ENCODE results near the gene COL18A1. TPM values are rescaled to one million over a fixed set of nuclear protein-coding genes. Genes with fewer than 3 reads are reported as not detected.

The COL18A1 gene
- polyA plus RNA-seq, 1 of the 3 experiments (the other 2 are of a cell fraction) = 118 TPM

GRCh38 chr21:45420061-45421041, 15.4 kb downstream of the COL18A1 start:
- POLR2A ChIA-PET = no interaction called here
- TF ChIP-seq USF2 (IDR thresholded peaks at IDR 0.05; ENCODE audit: borderline replicate concordance, low read depth, low read length) = no peak
- no peak for TF ChIP-seq REST (IDR thresholded peaks at IDR 0.05; ENCODE audit: low read depth, low read length)
- no peak for TF ChIP-seq MEF2A (IDR thresholded peaks at IDR 0.05; ENCODE audit: borderline replicate concordance, low read depth)
- no peak for TF ChIP-seq MAX (IDR thresholded peaks at IDR 0.05; ENCODE audit: low read depth)
- TF ChIP-seq RXRA (IDR thresholded peaks at IDR 0.05; ENCODE audit: borderline replicate concordance, low read depth) = no peak
- no peak for TF ChIP-seq SIN3A (IDR thresholded peaks at IDR 0.05; ENCODE audit: borderline replicate concordance, low read depth, low read length)
- TF ChIP-seq FOSL2 (IDR thresholded peaks at IDR 0.05; ENCODE audit: borderline replicate concordance, low read depth) = no peak
- no peak for TF ChIP-seq CTCF (IDR thresholded peaks at IDR 0.05)
- no peak for TF ChIP-seq YY1 (IDR thresholded peaks at IDR 0.05; ENCODE audit: low read depth)
- TF ChIP-seq CHD2 (IDR thresholded peaks at IDR 0.05; ENCODE audit: low read length, partially characterized antibody) = no peak
- no peak for TF ChIP-seq POLR2AphosphoS5 (IDR thresholded peaks at IDR 0.05; ENCODE audit: low read depth, low read length)
- no peak for TF ChIP-seq RAD21 (IDR thresholded peaks at IDR 0.05; ENCODE audit: low read length)
- no peak for TF ChIP-seq GATA2 (CRISPR knock-in tag; IDR thresholded peaks at IDR 0.05)
- no peak for TF ChIP-seq ZBTB33 (IDR thresholded peaks at IDR 0.05; ENCODE audit: borderline replicate concordance, low read depth)
- no peak for TF ChIP-seq ELF1 (IDR thresholded peaks at IDR 0.05)
- no peak for TF ChIP-seq TEAD4 (IDR thresholded peaks at IDR 0.05; ENCODE audit: borderline replicate concordance, insufficient read depth)
- 90% methylated on average over 23 of the region's 36 CpGs for WGBS (ENCODE audit: low lambda C conversion rate)
- H3K4me3 ChIP-seq (ENCODE audit: low read depth in 2 of 2, low read length in 1 of 2) = no peak overlapping the region
- H3K36me3 ChIP-seq (replicated peaks in 1 of 2; ENCODE audit: control insufficient read depth in 1 of 2, insufficient read depth in 2 of 2, low read length in 1 of 2) = no peaks in the 10 kb centered on the region
- H3K9me3 ChIP-seq = no peaks in the 10 kb centered on the region
- no peaks in the 10 kb centered on the region for H3F3A ChIP-seq (replicated peaks; ENCODE audit: insufficient read depth)
- peaks cover 92% of the 10 kb centered on the region for H3K79me2 ChIP-seq (ENCODE audit: insufficient read depth)
- H3K9ac ChIP-seq = no peak overlapping the region
- H3K4me2 ChIP-seq = no peak overlapping the region
- H4K20me1 ChIP-seq (ENCODE audit: insufficient read depth) = peaks cover 99% of the 10 kb centered on the region
- peak; percentile 65 for DNase-seq
- H3K4me1 ChIP-seq (ENCODE audit: control insufficient read depth in 1 of 2, insufficient read depth in 2 of 2, low read depth in 1 of 2, low read length in 1 of 2) = peaks cover 0 to 21% of the 10 kb centered on the region in 2 experiments; a peak in 2 of 4 replicates
- H3K27ac ChIP-seq (ENCODE audit: low read depth in 2 of 2, low read length in 1 of 2) = no peak overlapping the region; a peak in 1 of 4 replicates
- no peaks in the 10 kb centered on the region for H3K27me3 ChIP-seq (ENCODE audit: insufficient read depth)
- CTCF ChIA-PET = interaction anchor here (1.0 to 1.3 kb wide), 6 partner anchors 111 to 400 kb away, joined by 3 to 5 read pairs (median 4); no protein-coding TSS in a partner anchor
- no peaks in the 10 kb centered on the region for H3K9me2 ChIP-seq
- no peak overlapping the region for H2AFZ ChIP-seq (ENCODE audit: low read depth)
